Osteocyte (in vitro differentiated cells): Measurements from ENCODE around the gene CIAO3. TPM values are rescaled to one million over a fixed set of nuclear protein-coding genes. Genes with fewer than 3 reads are reported as not detected.
"Not testable (repeated sequence)": the region's sequence is repeated elsewhere in the genome, so short reads cannot be mapped to it uniquely, and the experiment has no call there.

Experiments
- DNase-seq: peaks from one replicate; pipeline ENCODE4 v3.0.0; 2021; ENCODE audit warnings: mixed read lengths; ENCODE audit not compliant: unreplicated experiment; ENCODE audit errors: extremely low spot score
- H3K27ac Mint-ChIP-seq: one replicate; pipeline ENCODE4 v1.8.0; 2021; ENCODE audit warnings: mild to moderate bottlenecking, mixed read lengths; ENCODE audit not compliant: unreplicated experiment
- H3K27me3 Mint-ChIP-seq: one replicate; pipeline ENCODE4 v1.8.0; 2021; ENCODE audit warnings: mixed read lengths; ENCODE audit not compliant: unreplicated experiment
- H3K36me3 Mint-ChIP-seq: one replicate; pipeline ENCODE4 v1.8.0; 2021; ENCODE audit warnings: mixed read lengths; ENCODE audit not compliant: unreplicated experiment
- H3K4me1 Mint-ChIP-seq: one replicate; pipeline ENCODE4 v1.8.0; 2021; ENCODE audit warnings: mixed read lengths; ENCODE audit not compliant: unreplicated experiment
- H3K4me3 Mint-ChIP-seq: one replicate; pipeline ENCODE4 v1.8.0; 2021; ENCODE audit warnings: mild to moderate bottlenecking, moderate library complexity, mixed read lengths; ENCODE audit not compliant: unreplicated experiment
- H3K9me3 Mint-ChIP-seq: one replicate; pipeline ENCODE4 v1.8.0; 2021; ENCODE audit warnings: mixed read lengths; ENCODE audit not compliant: unreplicated experiment
- CTCF ChIP-seq: fragments of 200-600 bp; sonication (generic); IDR thresholded peaks from 2 replicates; pipeline ENCODE4 v1.5.0; 2021; ENCODE audit warnings: antibody characterized with exemption, mild to moderate bottlenecking, moderate library complexity
- total RNA-seq: library from RNA; stranded (reverse); gene quantifications from 2 replicates; pipeline ENCODE4 v1.2.1, GENCODE V29; 2021

CIAO3 gene
- total RNA-seq, 1 donor from 2014 or later: 31.4 TPM

DNA sequence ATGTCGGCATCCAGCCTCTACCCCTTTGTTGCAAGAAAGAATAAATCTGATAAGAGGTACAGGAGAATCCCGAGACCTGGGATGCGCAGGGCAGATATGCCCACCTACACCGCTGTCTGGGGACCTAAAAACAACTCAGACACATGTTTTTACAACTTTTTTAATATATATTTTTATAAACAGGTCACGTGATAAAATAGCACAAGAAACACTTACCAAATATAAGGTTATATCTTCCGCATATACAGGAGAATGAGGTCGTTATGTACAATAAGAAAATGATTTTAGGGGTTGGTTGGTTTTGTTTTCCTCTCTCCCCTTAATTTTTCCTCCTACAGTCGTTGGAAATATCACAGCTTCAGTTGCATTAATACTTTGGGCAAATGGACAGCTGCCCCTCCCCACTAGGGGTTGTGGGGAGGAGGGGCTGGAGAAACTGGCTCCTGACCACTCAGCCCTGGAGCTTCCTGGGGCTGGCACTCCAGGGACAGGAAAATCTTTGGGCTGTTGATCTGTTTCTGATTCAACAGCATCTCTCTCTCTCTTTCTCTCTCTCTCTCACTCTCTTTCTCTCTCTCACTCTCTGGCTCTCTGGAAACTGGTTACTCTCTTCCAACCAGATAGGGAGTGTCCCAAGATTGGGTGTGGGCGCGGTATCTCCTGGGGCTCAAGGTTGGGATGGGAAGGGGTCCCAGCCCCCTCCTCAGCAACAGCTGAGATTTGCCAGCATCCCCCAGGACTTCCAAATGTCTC, 48.3 kb downstream of the CIAO3 start:
- no peak overlapping the region for H3K4me3 Mint-ChIP-seq
- peaks cover 17% of the 10 kb centered on the region for H3K4me1 Mint-ChIP-seq
- DNase-seq: no peak
- no peaks in the 10 kb centered on the region for H3K9me3 Mint-ChIP-seq
- TF ChIP-seq CTCF: no peak
- no peak overlapping the region for H3K27ac Mint-ChIP-seq
- no peaks in the 10 kb centered on the region for H3K36me3 Mint-ChIP-seq
- peaks cover 29% of the 10 kb centered on the region for H3K27me3 Mint-ChIP-seq

DNA sequence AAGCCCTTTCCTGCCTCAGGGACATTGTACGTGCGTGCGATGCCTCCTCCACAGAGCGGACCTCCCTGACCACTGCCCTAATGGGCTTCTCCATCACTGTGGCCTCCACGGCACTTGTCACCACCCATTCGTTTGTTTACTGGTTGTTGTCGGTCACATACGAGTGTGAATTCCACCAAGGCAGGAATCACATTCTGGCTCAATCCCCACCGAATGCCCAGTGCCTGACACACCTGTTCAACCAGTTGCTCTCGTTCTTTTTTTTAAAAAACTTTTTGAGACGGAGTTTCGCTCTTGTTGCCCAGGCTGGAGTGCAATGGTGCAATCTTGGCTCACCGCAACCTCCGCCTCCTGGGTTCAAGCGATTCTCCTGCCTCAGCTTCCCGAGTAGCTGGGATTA, 49.6 kb downstream of the CIAO3 start:
- DNase-seq, H3K9me3 Mint-ChIP-seq, H3K27ac Mint-ChIP-seq, H3K36me3 Mint-ChIP-seq: not testable (repeated sequence)
- Mint-ChIP-seq H3K27me3 (peaks cover 23% of the 10 kb centered on the region), H3K4me3 (peak overlapping the region; percentile 58), H3K4me1 (peaks cover 17% of the 10 kb centered on the region)

- Mint-ChIP-seq H3K9me3 (no peaks in the 10 kb centered on the region), H3K27ac (peak overlapping the region; percentile 84), H3K4me1 (peaks cover 19% of the 10 kb centered on the region), H3K4me3 (peak overlapping the region; percentile 87), H3K36me3 (peaks cover 3% of the 10 kb centered on the region), H3K27me3 (peaks cover 13% of the 10 kb centered on the region)
- no peak for DNase-seq
- no peak for TF ChIP-seq CTCF
Observed at GRCh38 chr16:689175-689897, 51.5 kb downstream of the CIAO3 start.

GRCh38 chr16:687499-687898, 53.3 kb downstream of the CIAO3 start:
- Mint-ChIP-seq H3K27me3 (peaks cover 5% of the 10 kb centered on the region), H3K9me3 (no peaks in the 10 kb centered on the region), H3K4me1 (peaks cover 25% of the 10 kb centered on the region), H3K27ac (no peak overlapping the region), H3K4me3 (no peak overlapping the region), H3K36me3 (peaks cover 5% of the 10 kb centered on the region)
- TF ChIP-seq CTCF: no peak
- DNase-seq: no peak

- Mint-ChIP-seq H3K27me3 (no peaks in the 10 kb centered on the region), H3K27ac (no peak overlapping the region), H3K36me3 (peaks cover 8% of the 10 kb centered on the region), H3K4me3 (no peak overlapping the region), H3K4me1 (peaks cover 29% of the 10 kb centered on the region), H3K9me3 (no peaks in the 10 kb centered on the region)
- TF ChIP-seq CTCF: no peak
- no peak for DNase-seq
Observed at GRCh38 chr16:686459-687260, 54.1 kb downstream of the CIAO3 start.
